GM12801 (cell line): ENCODE data around the gene BPIFB2.

Experiments used
- TF ChIP-seq, protein P1 (sequence below): IDR thresholded peaks from one replicate; pipeline ENCODE4 v1.5.1; 2011; ENCODE audit warnings: control low read depth; ENCODE audit not compliant: insufficient read length; ENCODE audit errors: extremely low read depth

The BPIFB2 gene

DNA sequence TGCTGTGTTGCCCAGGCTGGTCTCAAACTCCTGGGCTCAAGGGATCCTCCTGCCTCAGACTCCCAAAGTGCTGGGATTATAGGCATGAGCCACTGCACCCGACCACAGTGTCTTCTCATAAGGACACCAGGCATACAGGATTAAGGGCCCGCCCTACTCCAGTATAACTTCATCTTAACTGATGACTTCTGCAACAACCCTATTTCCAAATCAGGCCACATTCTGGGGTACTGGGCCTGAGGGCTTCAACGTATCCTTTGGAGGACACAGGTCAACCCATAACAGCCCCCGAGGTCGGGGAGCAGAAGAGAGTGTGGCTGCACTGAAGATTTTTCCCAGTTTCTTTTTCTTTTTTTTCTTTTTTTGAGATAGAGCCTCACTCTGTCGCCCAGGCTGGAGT lies 42.9 kb upstream of the BPIFB2 start:
- TF ChIP-seq, protein P1, sequence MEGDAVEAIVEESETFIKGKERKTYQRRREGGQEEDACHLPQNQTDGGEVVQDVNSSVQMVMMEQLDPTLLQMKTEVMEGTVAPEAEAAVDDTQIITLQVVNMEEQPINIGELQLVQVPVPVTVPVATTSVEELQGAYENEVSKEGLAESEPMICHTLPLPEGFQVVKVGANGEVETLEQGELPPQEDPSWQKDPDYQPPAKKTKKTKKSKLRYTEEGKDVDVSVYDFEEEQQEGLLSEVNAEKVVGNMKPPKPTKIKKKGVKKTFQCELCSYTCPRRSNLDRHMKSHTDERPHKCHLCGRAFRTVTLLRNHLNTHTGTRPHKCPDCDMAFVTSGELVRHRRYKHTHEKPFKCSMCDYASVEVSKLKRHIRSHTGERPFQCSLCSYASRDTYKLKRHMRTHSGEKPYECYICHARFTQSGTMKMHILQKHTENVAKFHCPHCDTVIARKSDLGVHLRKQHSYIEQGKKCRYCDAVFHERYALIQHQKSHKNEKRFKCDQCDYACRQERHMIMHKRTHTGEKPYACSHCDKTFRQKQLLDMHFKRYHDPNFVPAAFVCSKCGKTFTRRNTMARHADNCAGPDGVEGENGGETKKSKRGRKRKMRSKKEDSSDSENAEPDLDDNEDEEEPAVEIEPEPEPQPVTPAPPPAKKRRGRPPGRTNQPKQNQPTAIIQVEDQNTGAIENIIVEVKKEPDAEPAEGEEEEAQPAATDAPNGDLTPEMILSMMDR = no peak

DNA sequence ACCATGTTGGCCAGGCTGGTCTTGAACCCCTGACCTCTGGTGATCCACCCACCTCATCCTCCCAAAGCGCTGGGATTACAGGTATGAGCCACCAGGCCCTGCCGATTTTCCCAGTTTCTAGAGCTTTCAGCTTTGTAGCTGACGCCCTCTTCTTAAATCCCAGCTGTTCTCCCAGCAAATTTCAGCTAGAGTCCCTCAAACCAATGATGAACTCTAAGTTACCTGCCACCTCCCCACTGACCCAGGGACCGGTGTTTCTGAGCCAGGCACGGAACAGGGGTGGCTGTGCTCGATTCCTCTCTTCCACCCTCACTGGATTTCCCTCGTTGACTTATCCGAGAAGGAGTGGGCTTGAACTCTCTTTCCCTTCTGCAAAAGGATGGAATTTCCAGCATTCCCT lies 42.4 kb upstream of the BPIFB2 start:
- TF ChIP-seq, protein P1 = no peak

DNA sequence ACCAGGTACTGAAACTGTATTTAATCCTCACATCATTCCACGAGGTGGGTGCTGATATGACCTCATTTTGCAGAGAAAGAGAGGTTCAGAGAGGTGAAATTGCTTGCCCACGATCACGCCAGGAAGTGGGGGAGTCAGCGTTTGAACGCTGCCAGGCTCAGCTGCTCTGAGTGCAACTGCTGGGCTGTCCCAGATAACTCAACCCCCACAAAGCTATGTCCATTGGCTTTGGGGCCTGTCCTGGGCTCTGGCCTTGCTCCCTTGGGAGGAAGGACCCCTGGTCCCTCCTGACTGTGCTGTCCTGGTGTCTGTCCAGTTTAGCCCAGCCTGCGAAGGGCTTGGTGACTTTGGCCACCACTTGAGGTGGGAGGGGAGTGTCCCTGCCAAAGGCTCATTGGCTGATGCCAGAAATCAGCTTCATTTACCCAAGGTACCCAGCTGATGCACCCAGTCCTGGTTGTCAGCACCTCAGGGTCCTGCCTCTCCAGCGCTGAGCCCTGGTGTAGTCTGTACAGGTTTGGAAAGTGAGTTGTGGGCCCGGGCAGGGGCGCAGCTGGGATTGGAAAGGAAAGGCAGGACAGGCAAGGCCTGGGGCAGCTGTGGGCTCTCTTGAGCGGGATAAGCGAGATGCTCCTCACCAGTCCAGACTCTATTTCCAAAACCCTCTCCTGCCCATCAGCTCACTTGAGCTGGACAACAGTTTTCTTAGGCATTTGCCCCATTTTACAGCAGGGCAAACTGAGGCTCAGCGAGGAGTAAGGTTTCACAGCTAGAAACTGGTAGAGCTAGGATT lies 41.7 kb upstream of the BPIFB2 start:
- TF ChIP-seq, protein P1 = no peak

DNA sequence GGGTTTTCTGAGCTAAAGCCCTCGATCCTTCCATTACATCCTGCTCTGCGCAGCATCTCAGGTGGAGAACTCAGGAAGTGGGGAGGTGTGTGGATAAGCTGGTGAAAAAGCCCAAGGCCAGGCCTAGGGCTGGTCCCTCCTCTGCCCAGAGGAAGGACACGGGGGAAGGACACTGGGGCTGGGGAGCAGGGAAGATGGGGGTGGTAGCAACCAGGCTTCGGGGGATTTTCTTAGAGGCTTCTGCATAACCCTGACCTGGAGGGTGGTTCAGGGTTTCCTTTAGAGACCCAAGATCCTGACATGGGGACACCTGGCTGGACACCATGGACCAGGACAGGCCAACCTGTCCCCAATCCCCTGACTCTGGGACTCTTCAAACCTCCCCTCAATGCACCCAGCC lies 41.1 kb upstream of the BPIFB2 start:
- TF ChIP-seq, protein P1 = no peak

DNA sequence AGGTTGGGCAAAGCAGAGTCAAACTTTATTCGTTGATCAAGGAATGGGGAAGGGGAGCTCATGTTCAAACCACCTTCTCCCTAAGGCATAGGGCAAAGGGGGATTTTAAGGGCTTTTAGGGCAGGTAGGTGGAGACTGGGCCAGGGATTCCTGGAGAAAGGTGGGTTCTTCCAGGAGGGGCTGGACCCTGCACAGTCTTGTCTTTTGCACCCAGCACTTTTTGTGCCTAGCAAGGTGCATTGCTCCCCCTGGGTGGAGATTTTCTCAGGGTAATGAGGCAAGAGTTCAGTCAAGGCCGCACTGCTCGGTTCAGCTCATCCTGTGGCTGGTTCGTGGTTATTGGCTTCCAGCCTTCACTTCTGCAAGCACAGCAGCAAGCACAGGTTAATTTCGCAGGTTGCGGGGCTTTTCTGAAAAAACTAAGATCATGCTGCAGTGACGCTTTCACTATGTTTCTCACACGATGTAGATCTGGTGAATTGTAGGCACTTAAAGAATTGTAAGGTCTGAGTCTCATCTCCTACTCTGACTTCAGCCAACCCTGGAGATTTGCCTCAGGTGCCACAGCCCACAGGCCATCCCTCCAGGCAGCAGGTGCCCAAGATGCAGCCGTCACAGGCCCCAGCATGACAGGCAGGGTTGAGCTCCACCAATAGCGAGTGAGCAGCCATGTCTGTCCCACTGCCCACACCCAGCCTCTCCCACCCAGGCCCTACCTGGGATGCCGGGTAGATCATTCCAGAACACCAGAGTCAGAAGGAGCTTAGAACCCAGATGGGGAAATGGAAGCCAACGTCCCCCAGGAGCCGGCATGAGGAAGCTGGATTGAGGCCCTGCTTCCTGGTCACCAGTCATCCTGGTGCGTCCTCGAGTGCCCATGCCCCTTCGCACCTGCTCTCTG lies 40.4 kb upstream of the BPIFB2 start:
- TF ChIP-seq, protein P1 = no peak

DNA sequence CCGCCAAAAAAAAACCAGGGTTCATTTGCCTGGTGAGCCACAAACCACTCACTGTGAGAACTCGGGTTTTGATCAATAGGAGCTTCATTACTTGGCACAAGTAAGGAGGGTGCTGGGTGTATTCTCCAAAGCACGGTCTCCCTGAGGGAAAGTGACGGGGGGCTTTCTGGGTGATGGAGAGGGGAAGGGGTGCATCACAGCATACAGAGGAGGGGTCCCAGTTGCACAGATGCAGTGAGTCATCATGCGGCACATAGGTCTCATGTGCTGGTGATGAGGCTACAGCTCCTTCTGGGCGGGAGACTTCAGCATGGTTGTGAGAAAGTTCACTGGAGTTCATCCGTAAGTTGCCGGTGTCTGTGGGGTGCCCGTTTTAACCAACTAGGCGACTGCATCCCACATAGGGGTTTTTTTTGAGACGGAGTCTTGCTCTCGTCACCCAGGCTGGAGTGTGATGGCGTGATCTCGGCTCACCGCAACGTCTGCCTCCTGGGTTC lies 39.5 kb upstream of the BPIFB2 start:
- TF ChIP-seq, protein P1 = no peak
